Kidney (tissue), 14 donors: ENCODE results near the gene C1R. TPM values are rescaled to one million over a fixed set of nuclear protein-coding genes. Genes with fewer than 3 reads are reported as not detected.
A peak's percentile ranks its signal among the peaks of the same experiment; 100 is the strongest.
"Not testable (repeated sequence)": the region's sequence is repeated elsewhere in the genome, so short reads cannot be mapped to it uniquely, and the experiment has no call there.

ENCODE experiments used
- DNase-seq, 5 donors: peaks; one replicate each; pipeline ENCODE4 v3.0.0-alpha.2; 2013 to 2020
- FAIRE-seq: peaks from 2 replicates; lab custom pipeline; 2012; peaks lifted over from hg19 to GRCh38; lab: Jason Lieb, UNC
- H3K27ac ChIP-seq, 2 donors: one replicate each; pipeline ENCODE4 v1.7.0; 2013; ENCODE audit warnings: low read depth in 2 of 2, low read length in 2 of 2, inconsistent platforms in 1 of 2
- H3K27me3 ChIP-seq: one replicate; pipeline ENCODE4 v1.7.1; 2013; ENCODE audit warnings: low read length, inconsistent platforms; ENCODE audit not compliant: control insufficient read depth, insufficient read depth
- H3K36me3 ChIP-seq, 3 donors: one replicate each; pipeline versions ENCODE4 v1.7.0 to v1.7.1; 2013; ENCODE audit warnings: low read length in 3 of 3, control low read depth in 1 of 3, inconsistent platforms in 1 of 3; ENCODE audit not compliant: insufficient read depth in 3 of 3, control insufficient read depth in 2 of 3
- H3K4me1 ChIP-seq, 3 donors: one replicate each; pipeline versions ENCODE4 v1.7.0 to v1.7.1; 2013; ENCODE audit warnings: low read length in 3 of 3, inconsistent platforms in 1 of 3, low read depth in 1 of 3; ENCODE audit not compliant: control insufficient read depth in 2 of 3, insufficient read depth in 2 of 3
- H3K4me3 ChIP-seq, 3 donors: one replicate each; pipeline versions ENCODE4 v1.7.0 to v1.8.1; 2013; ENCODE audit warnings: low read length in 3 of 3, control low read depth in 1 of 3, inconsistent platforms in 1 of 3
- H3K9ac ChIP-seq, 3 donors: one replicate each; pipeline versions ENCODE4 v1.7.0 to v1.7.1; 2013; ENCODE audit warnings: low read length in 3 of 3, control low read depth in 1 of 3, inconsistent platforms in 1 of 3
- H3K9me3 ChIP-seq, 3 donors: one replicate each; pipeline versions ENCODE4 v1.7.0 to v1.7.1; 2013; ENCODE audit warnings: low read length in 3 of 3, control low read depth in 1 of 3, inconsistent platforms in 1 of 3; ENCODE audit not compliant: control insufficient read depth in 2 of 3, insufficient read depth in 1 of 3
- CTCF ChIP-seq: IDR thresholded peaks from 3 replicates; pipeline ENCODE4 v1.5.1; 2012; ENCODE audit warnings: mild to moderate bottlenecking, moderate library complexity, borderline replicate concordance; ENCODE audit not compliant: insufficient read depth; ENCODE audit errors: extremely low read depth
- intact Hi-C: fragments of 100-400 bp; cut with DNase I; formaldehyde crosslinking; loops from one replicate; pipeline ENCODE4 v1.11.1; 2022
- polyA plus RNA-seq: library from polyadenylated mRNA; stranded (reverse); fragments of 350-450 nt; fragmentation: Illumina TruSeq; extraction: RNeasy Lipid Tissue Mini Kit (QIAGEN cat#74804); gene quantifications from one replicate; pipeline ENCODE4 v1.2.3, GENCODE V29; 2014; ENCODE audit warnings: low read depth, low replicate concordance; ENCODE audit not compliant: insufficient read depth
- total RNA-seq: library from RNA; stranded (reverse); fragmentation: NEBNext Ultra II Directional; extraction: Animal tissue kit (Norgen Biotek cat#: 25700); gene quantifications from one replicate; pipeline ENCODE4 v1.2.1, GENCODE V29; 2021
- donor health status: control.
- donor health status: control.
- donor health status: control.
- donor health status: control.
- donor health status: control.
- donor health status: DM: yes; HTN: yes; CAD: no.
- donor health status: Normal renal cell carcinoma (clear cell type).

Gene C1R
- total and polyA plus RNA-seq, 2 donors from 2014 or later = 183 to 514 TPM

- intact Hi-C loops = no loop called here
- FAIRE-seq (peak; percentile 79), DNase-seq (peak in 1 of 5 donors; percentile 13)
Measured at GRCh38 chr12:7042842-7043241, 49.4 kb downstream of the C1R start.

DNA sequence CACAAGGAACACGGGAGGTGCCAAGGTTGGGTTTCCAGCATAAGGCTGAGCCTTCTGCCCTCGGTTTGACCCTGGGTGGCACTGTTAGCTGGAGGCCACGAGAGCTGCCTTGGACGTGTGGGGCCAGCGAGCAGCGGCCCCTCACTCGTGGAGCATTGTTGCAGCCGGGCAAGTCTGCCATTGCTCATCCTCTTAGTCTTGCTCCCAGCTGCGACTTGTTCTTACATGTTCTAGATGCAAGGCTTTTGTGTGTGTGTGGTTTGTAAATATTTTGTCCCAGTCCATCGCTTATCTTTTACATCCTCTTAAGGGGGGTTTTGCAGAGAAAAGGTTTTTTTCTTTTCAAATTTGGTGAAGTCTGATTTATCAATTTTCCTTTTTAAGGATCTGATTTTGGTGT, 52.8 kb downstream of the C1R start:
- Histone ChIP-seq H3K36me3 (no peaks in the 10 kb centered on the region), H3K4me1 (no peaks in the 10 kb centered on the region), H3K9me3 (no peaks in the 10 kb centered on the region), H3K9ac (no peak overlapping the region), H3K27ac (no peak overlapping the region), H3K27me3 (no peaks in the 10 kb centered on the region), H3K4me3 (no peak overlapping the region)
- intact Hi-C loops = no loop called here
- FAIRE-seq (no peak), DNase-seq (no peak)
- TF ChIP-seq CTCF = no peak

More at GRCh38 chr12:7042842-7043241, 49.4 kb downstream of the C1R start:
- no peak overlapping the region for H3K9ac ChIP-seq
- H3K9me3 ChIP-seq = no peaks in the 10 kb centered on the region
- peak; percentile 46 for TF ChIP-seq CTCF
- no peaks in the 10 kb centered on the region for H3K36me3 ChIP-seq
- H3K4me1 ChIP-seq = peaks cover 0 to 2% (median 0%) of the 10 kb centered on the region in 3 donors
- H3K27me3 ChIP-seq = no peaks in the 10 kb centered on the region
- H3K4me3 ChIP-seq = no peak overlapping the region
- no peak overlapping the region for H3K27ac ChIP-seq

GRCh38 chr12:7038591-7038990, 53.7 kb downstream of the C1R start:
- no peaks in the 10 kb centered on the region for H3K36me3 ChIP-seq

GRCh38 chr12:7037411-7037810, 54.8 kb downstream of the C1R start:
- H3K4me3 ChIP-seq, H3K27me3 ChIP-seq, H3K9me3 ChIP-seq, FAIRE-seq, intact Hi-C loops, DNase-seq, H3K4me1 ChIP-seq, H3K36me3 ChIP-seq, H3K27ac ChIP-seq, H3K9ac ChIP-seq: not testable (repeated sequence)

More at GRCh38 chr12:7038591-7038990, 53.7 kb downstream of the C1R start:
- DNase-seq (no peak), FAIRE-seq (no peak)
- Histone ChIP-seq H3K4me3 (no peak overlapping the region), H3K9me3 (no peaks in the 10 kb centered on the region), H3K9ac (no peak overlapping the region), H3K4me1 (no peaks in the 10 kb centered on the region), H3K27ac (no peak overlapping the region), H3K27me3 (no peaks in the 10 kb centered on the region)
- intact Hi-C loops = no loop called here
- no peak for TF ChIP-seq CTCF
